Parathyroid adenoma (tissue), 2 donors: ENCODE data around the gene CMTM2.
"Not testable (repeated sequence)": the region's sequence is repeated elsewhere in the genome, so short reads cannot be mapped to it uniquely, and the experiment has no call there.

Experiments used
- H2AFZ ChIP-seq: fragments of 300-600 bp; sonication (generic); one replicate; pipeline ENCODE4 v1.7.0; 2017; ENCODE audit warnings: antibody characterized with exemption, mild to moderate bottlenecking
- H3K27ac ChIP-seq: fragments of 300-600 bp; sonication (generic); one replicate; pipeline ENCODE4 v1.7.0; 2017
- H3K27me3 ChIP-seq: fragments of 300-600 bp; sonication (generic); one replicate; pipeline ENCODE4 v1.7.0; 2017; ENCODE audit warnings: low read length; ENCODE audit not compliant: control insufficient read depth, insufficient read depth
- H3K36me3 ChIP-seq: fragments of 300-600 bp; sonication (generic); one replicate; pipeline ENCODE4 v1.7.0; 2017; ENCODE audit warnings: low read length; ENCODE audit not compliant: control insufficient read depth, insufficient read depth
- H3K4me1 ChIP-seq: fragments of 300-600 bp; sonication (generic); one replicate; pipeline ENCODE4 v1.7.0; 2017; ENCODE audit warnings: control low read depth
- H3K4me2 ChIP-seq: fragments of 300-600 bp; sonication (generic); one replicate; pipeline ENCODE4 v1.7.0; 2017; ENCODE audit warnings: low read length
- H3K4me3 ChIP-seq: fragments of 300-600 bp; sonication (generic); one replicate; pipeline ENCODE4 v1.7.0; 2017; ENCODE audit warnings: low read depth, low read length
- H3K79me2 ChIP-seq: fragments of 300-600 bp; sonication (generic); one replicate; pipeline ENCODE4 v1.7.0; 2017; ENCODE audit warnings: control low read depth
- H3K9ac ChIP-seq: fragments of 300-600 bp; sonication (generic); one replicate; pipeline ENCODE4 v1.7.0; 2017; ENCODE audit warnings: mild to moderate bottlenecking
- H3K9me3 ChIP-seq: fragments of 300-600 bp; sonication (generic); one replicate; pipeline ENCODE4 v1.7.0; 2017; ENCODE audit warnings: low read length; ENCODE audit not compliant: control insufficient read depth
- CTCF ChIP-seq: fragments of 300-600 bp; sonication (generic); IDR thresholded peaks from one replicate; pipeline ENCODE4 v1.7.0; 2017; ENCODE audit warnings: antibody characterized with exemption, mild to moderate bottlenecking
- donor health status: primary hyperparathyroidism.

Gene CMTM2

GRCh38 chr16:66592241-66592640 lies 13.0 kb downstream of the CMTM2 start:
- Histone ChIP-seq H3K79me2 (no peaks in the 10 kb centered on the region), H3K27ac (no peak overlapping the region), H3K9me3 (no peaks in the 10 kb centered on the region), H2AFZ (no peak overlapping the region), H3K36me3 (no peaks in the 10 kb centered on the region), H3K9ac (no peak overlapping the region), H3K27me3 (no peaks in the 10 kb centered on the region), H3K4me3 (no peak overlapping the region), H3K4me1 (no peaks in the 10 kb centered on the region), H3K4me2 (no peak overlapping the region)
- TF ChIP-seq CTCF: no peak

- H3K4me3 ChIP-seq: no peak overlapping the region
- H2AFZ ChIP-seq: no peak overlapping the region
- no peak overlapping the region for H3K27ac ChIP-seq
- no peaks in the 10 kb centered on the region for H3K79me2 ChIP-seq
- H3K9ac ChIP-seq: no peak overlapping the region
- no peak overlapping the region for H3K4me2 ChIP-seq
- H3K27me3 ChIP-seq: no peaks in the 10 kb centered on the region
- H3K9me3 ChIP-seq: no peaks in the 10 kb centered on the region
- H3K36me3 ChIP-seq: no peaks in the 10 kb centered on the region
- H3K4me1 ChIP-seq: no peaks in the 10 kb centered on the region
- no peak for TF ChIP-seq CTCF
These were observed 13.6 kb downstream of the CMTM2 start for GRCh38 chr16:66592814-66593213.

- Histone ChIP-seq H3K36me3 (no peaks in the 10 kb centered on the region), H3K9ac (no peak overlapping the region), H3K79me2 (no peaks in the 10 kb centered on the region), H3K9me3 (no peaks in the 10 kb centered on the region), H3K4me3 (no peak overlapping the region), H3K27me3 (no peaks in the 10 kb centered on the region), H3K4me2 (no peak overlapping the region), H2AFZ (no peak overlapping the region), H3K4me1 (no peaks in the 10 kb centered on the region), H3K27ac (no peak overlapping the region)
- no peak for TF ChIP-seq CTCF
These were observed 15.5 kb downstream of the CMTM2 start for GRCh38 chr16:66594739-66595138.

GRCh38 chr16:66596559-66596958 lies 17.3 kb downstream of the CMTM2 start:
- not testable (repeated sequence) for H3K27me3 ChIP-seq, H3K4me1 ChIP-seq, H3K27ac ChIP-seq, H2AFZ ChIP-seq, H3K79me2 ChIP-seq, H3K9me3 ChIP-seq, H3K4me2 ChIP-seq, H3K9ac ChIP-seq, H3K4me3 ChIP-seq, H3K36me3 ChIP-seq

- Histone ChIP-seq H3K4me2 (no peak overlapping the region), H3K9ac (no peak overlapping the region), H3K36me3 (no peaks in the 10 kb centered on the region), H3K27me3 (no peaks in the 10 kb centered on the region), H3K9me3 (no peaks in the 10 kb centered on the region), H3K4me1 (no peaks in the 10 kb centered on the region), H3K79me2 (no peaks in the 10 kb centered on the region), H3K4me3 (no peak overlapping the region), H3K27ac (no peak overlapping the region), H2AFZ (no peak overlapping the region)
- no peak for TF ChIP-seq CTCF
These were observed 18.0 kb downstream of the CMTM2 start for GRCh38 chr16:66596986-66597848.
